GM21381 (cell line): Measurements from ENCODE around the gene TTYH3.
A peak's percentile ranks its signal among the peaks of the same experiment; 100 is the strongest.
"Not testable (repeated sequence)": the region's sequence is repeated elsewhere in the genome, so short reads cannot be mapped to it uniquely, and the experiment has no call there.

Experiments used
- ATAC-seq: cut with Tn5 transposase; IDR thresholded peaks from one replicate; pipeline ENCODE4 v1.9.1; 2021; ENCODE audit warnings: mild to moderate bottlenecking, moderate library complexity; ENCODE audit not compliant: unreplicated experiment

The TTYH3 gene

GRCh38 chr7:2631946-2632732 lies at the start of gene TTYH3:
Gene TTYH3, plus strand, starts transcription at chr7:2631986. Its CDS starts 170 bp downstream, at chr7:2632156.
- ATAC-seq = peak; percentile 24

GRCh38 chr7:2582006-2582735 lies 49.6 kb upstream of the TTYH3 start:
- ATAC-seq = no peak

- no peak for ATAC-seq
Observed at GRCh38 chr7:2583798-2584580, 47.8 kb upstream of the TTYH3 start.

- ATAC-seq = no peak
Observed at GRCh38 chr7:2585446-2585845, 46.3 kb upstream of the TTYH3 start.

GRCh38 chr7:2586326-2587020 lies 45.3 kb upstream of the TTYH3 start:
- no peak for ATAC-seq

GRCh38 chr7:2587134-2587533 lies 44.7 kb upstream of the TTYH3 start:
- no peak for ATAC-seq

GRCh38 chr7:2587778-2588177 lies 44.0 kb upstream of the TTYH3 start:
- no peak for ATAC-seq

- ATAC-seq = no peak
Observed at GRCh38 chr7:2589341-2589740, 42.4 kb upstream of the TTYH3 start.

- not testable (repeated sequence) for ATAC-seq
Observed at GRCh38 chr7:2589941-2590340, 41.8 kb upstream of the TTYH3 start.

GRCh38 chr7:2592375-2592865 lies 39.4 kb upstream of the TTYH3 start:
- ATAC-seq = no peak

- no peak for ATAC-seq
Observed at GRCh38 chr7:2593036-2593727, 38.6 kb upstream of the TTYH3 start.

GRCh38 chr7:2594599-2594998 lies 37.2 kb upstream of the TTYH3 start:
- ATAC-seq = no peak

- no peak for ATAC-seq
Observed at GRCh38 chr7:2595258-2595860, 36.4 kb upstream of the TTYH3 start.

- ATAC-seq = no peak
Observed at GRCh38 chr7:2596464-2597272, 35.1 kb upstream of the TTYH3 start.

- no peak for ATAC-seq
Observed at GRCh38 chr7:2597273-2597640, 34.5 kb upstream of the TTYH3 start.

- no peak for ATAC-seq
Observed at GRCh38 chr7:2598154-2598823, 33.5 kb upstream of the TTYH3 start.

- no peak for ATAC-seq
Observed at GRCh38 chr7:2601065-2601464, 30.7 kb upstream of the TTYH3 start.

- no peak for ATAC-seq
Observed at GRCh38 chr7:2601907-2602306, 29.9 kb upstream of the TTYH3 start.
